HG03025 (cell line): ENCODE measurements around the gene PIGR.

Experiments used
- ATAC-seq: cut with Tn5 transposase; IDR thresholded peaks from one replicate; pipeline ENCODE4 v1.9.1; 2021; ENCODE audit warnings: mild to moderate bottlenecking, moderate library complexity; ENCODE audit not compliant: unreplicated experiment, low FRiP score

PIGR gene

GRCh38 chr1:206962272-206962671 lies 16.0 kb upstream of the PIGR start:
- ATAC-seq, result no peak

- no peak for ATAC-seq
Measured at GRCh38 chr1:206961668-206962067, 15.4 kb upstream of the PIGR start.

- no peak for ATAC-seq
Measured at GRCh38 chr1:206960676-206961386, 14.6 kb upstream of the PIGR start.

- no peak for ATAC-seq
Measured at GRCh38 chr1:206958144-206958543, 11.9 kb upstream of the PIGR start.

GRCh38 chr1:206957639-206958038 lies 11.4 kb upstream of the PIGR start:
- no peak for ATAC-seq

GRCh38 chr1:206955476-206956451 lies 9.5 kb upstream of the PIGR start:
- ATAC-seq, result no peak

- no peak for ATAC-seq
Measured at GRCh38 chr1:206954459-206955342, 8.4 kb upstream of the PIGR start.

GRCh38 chr1:206953626-206954025 lies 7.4 kb upstream of the PIGR start:
- ATAC-seq, result no peak

- no peak for ATAC-seq
Measured at GRCh38 chr1:206953126-206953525, 6.9 kb upstream of the PIGR start.

GRCh38 chr1:206952171-206952570 lies 5.9 kb upstream of the PIGR start:
- ATAC-seq, result no peak

- ATAC-seq, result no peak
Measured at GRCh38 chr1:206951318-206952100, 5.2 kb upstream of the PIGR start.

GRCh38 chr1:206949641-206950040 lies 3.4 kb upstream of the PIGR start:
- ATAC-seq, result no peak

GRCh38 chr1:206949208-206949607 lies 2.9 kb upstream of the PIGR start:
- ATAC-seq, result no peak

- ATAC-seq, result no peak
Measured at GRCh38 chr1:206947255-206947654, 989 bp upstream of the PIGR start.

GRCh38 chr1:206945779-206946178 lies 487 bp downstream of the PIGR start:
- no peak for ATAC-seq

- ATAC-seq, result no peak
Measured at GRCh38 chr1:206944703-206945102, 1.6 kb downstream of the PIGR start.

GRCh38 chr1:206941766-206942418 lies 4.4 kb downstream of the PIGR start:
- no peak for ATAC-seq

- no peak for ATAC-seq
Measured at GRCh38 chr1:206940588-206940936, 5.7 kb downstream of the PIGR start.

GRCh38 chr1:206939841-206940587 lies 6.3 kb downstream of the PIGR start:
- no peak for ATAC-seq
